Measurements from ENCODE around the gene ATOX1. TPM values are rescaled to one million over a fixed set of nuclear protein-coding genes. Genes with fewer than 3 reads are reported as not detected.
"Not testable (repeated sequence)": the region's sequence is repeated elsewhere in the genome, so short reads cannot be mapped to it uniquely, and the experiment has no call there.

ATOX1 gene
- total RNA-seq, 3 donors from 2014 or later, result 52.5 to 54.8 (median 53.6) TPM

- no peak for ATAC-seq
- intact Hi-C loops (cut with DNase I, micrococcal nuclease), result no loop called here
- Histone ChIP-seq H3K36me3 (ENCODE audit: low read depth) (no peaks in the 10 kb centered on the region), H3K4me3 (no peak overlapping the region), H3K4me1 (ENCODE audit: low read depth) (peaks cover 10% of the 10 kb centered on the region), H3K9me3 (no peaks in the 10 kb centered on the region)
- TF ChIP-seq, protein P1, sequence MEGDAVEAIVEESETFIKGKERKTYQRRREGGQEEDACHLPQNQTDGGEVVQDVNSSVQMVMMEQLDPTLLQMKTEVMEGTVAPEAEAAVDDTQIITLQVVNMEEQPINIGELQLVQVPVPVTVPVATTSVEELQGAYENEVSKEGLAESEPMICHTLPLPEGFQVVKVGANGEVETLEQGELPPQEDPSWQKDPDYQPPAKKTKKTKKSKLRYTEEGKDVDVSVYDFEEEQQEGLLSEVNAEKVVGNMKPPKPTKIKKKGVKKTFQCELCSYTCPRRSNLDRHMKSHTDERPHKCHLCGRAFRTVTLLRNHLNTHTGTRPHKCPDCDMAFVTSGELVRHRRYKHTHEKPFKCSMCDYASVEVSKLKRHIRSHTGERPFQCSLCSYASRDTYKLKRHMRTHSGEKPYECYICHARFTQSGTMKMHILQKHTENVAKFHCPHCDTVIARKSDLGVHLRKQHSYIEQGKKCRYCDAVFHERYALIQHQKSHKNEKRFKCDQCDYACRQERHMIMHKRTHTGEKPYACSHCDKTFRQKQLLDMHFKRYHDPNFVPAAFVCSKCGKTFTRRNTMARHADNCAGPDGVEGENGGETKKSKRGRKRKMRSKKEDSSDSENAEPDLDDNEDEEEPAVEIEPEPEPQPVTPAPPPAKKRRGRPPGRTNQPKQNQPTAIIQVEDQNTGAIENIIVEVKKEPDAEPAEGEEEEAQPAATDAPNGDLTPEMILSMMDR (IDR thresholded peaks at IDR 0.05), result no peak
- no peak for DNase-seq
Measured at GRCh38 chr5:151703780-151704179, 54.7 kb downstream of the ATOX1 start.

DNA sequence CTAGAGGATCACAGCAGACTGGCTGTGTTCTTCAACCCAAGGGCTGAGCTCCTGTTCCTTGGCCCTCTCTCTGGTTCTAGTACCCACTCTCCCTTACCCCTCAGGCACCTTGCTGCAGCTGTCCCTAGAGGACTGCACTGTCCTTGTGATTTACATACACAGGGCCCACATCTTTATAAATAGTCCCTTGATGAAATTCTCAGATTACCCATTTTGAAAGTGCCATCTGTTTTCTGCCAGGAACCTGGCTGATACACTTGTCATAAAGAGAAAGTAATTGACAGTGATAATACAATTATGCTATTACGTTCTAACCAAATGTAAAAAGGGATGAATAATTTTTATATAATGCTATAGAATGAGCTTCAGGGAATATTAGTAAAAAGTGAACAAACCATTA lies 55.2 kb downstream of the ATOX1 start:
- TF ChIP-seq, protein P1 (IDR thresholded peaks at IDR 0.05), result no peak
- ATAC-seq, result no peak
- DNase-seq, result no peak
- no peak overlapping the region for H3K4me3 ChIP-seq
- no peaks in the 10 kb centered on the region for H3K9me3 ChIP-seq
- H3K4me1 ChIP-seq (ENCODE audit: low read depth), result peaks cover 10% of the 10 kb centered on the region
- intact Hi-C loops (cut with DNase I, micrococcal nuclease), result no loop called here
- H3K36me3 ChIP-seq (ENCODE audit: low read depth), result no peaks in the 10 kb centered on the region

DNA sequence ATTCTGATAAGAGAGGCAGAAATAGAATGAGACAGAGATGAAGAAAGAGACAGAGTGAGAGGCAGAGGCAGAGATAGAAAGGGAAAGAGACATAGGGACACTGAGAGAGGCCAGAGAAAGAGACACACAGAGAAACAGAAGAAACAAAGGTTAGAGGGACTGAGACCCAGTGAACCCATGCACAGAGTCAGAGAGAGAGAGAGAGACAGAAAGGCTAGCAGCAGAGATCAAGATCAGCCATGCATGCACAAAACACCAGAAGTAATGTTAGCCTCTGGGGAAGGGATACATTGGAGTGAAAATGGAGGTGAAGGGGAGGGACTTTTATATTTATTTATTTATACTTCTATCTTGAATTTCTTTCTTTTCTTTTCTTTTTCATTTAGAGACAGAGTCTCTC lies 57.6 kb downstream of the ATOX1 start:
- Histone ChIP-seq H3K4me3 (no peak overlapping the region), H3K9me3 (no peaks in the 10 kb centered on the region), H3K36me3 (ENCODE audit: low read depth) (no peaks in the 10 kb centered on the region), H3K4me1 (ENCODE audit: low read depth) (peaks cover 8% of the 10 kb centered on the region)
- ATAC-seq (no peak), DNase-seq (no peak)
- TF ChIP-seq, protein P1 (IDR thresholded peaks at IDR 0.05), result no peak
- intact Hi-C loops (cut with DNase I, micrococcal nuclease), result no loop called here

- TF ChIP-seq, protein P1 (IDR thresholded peaks at IDR 0.05), result no peak
- Histone ChIP-seq H3K9me3 (no peaks in the 10 kb centered on the region), H3K36me3 (ENCODE audit: low read depth) (no peaks in the 10 kb centered on the region), H3K4me3 (no peak overlapping the region), H3K4me1 (ENCODE audit: low read depth) (peaks cover 8% of the 10 kb centered on the region)
- ATAC-seq, result no peak
- intact Hi-C loops (cut with DNase I, micrococcal nuclease), result no loop called here
- no peak for DNase-seq
Measured at GRCh38 chr5:151700296-151700695, 58.1 kb downstream of the ATOX1 start.

DNA sequence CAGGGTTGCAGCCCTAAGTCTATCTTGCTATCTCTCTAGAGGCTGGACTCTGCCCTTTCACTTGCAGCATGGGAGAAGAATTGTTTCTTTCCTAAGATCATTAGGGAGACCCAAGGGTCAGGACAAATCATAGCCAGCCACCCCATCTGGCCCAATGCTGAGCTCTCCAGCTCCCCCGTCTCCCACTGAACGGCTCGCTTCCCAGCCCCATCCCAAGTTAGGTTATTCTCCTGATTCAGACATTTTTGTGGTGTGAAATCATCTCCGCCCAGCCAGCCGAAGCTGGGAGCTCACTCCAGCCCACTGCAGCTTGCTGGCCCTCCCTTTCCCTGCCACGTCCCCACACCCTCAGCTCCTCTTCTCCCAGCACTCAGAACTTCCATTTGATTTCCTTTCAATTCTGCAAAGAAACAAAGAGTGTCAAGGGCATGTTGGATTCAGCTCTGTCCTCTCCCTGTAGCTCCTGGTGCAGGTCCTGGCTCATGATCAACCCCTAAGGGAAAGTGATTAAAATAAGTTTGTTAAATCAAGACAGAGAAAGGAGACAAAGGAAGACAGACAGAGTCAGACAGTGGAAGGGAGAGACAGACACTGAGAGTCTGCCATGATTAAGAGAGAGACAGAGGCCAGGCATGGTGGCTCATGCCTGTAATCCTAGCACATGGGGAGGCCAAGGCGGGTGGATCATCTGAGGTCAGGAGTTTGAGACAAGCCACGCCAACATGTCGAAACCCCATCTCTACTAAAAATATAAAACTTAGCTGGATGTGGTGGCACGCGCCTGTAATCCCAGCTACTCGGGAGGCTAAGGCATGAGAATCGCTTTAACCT lies 59.1 kb downstream of the ATOX1 start:
- peak; percentile 39 to 70 (median 46) for DNase-seq
- no peak overlapping the region for H3K4me3 ChIP-seq
- H3K4me1 ChIP-seq (ENCODE audit: low read depth), result peaks cover 8% of the 10 kb centered on the region
- H3K36me3 ChIP-seq (ENCODE audit: low read depth), result no peaks in the 10 kb centered on the region
- ATAC-seq, result peak; percentile 70
- TF ChIP-seq, protein P1 (IDR thresholded peaks at IDR 0.05), result no peak
- no peaks in the 10 kb centered on the region for H3K9me3 ChIP-seq
- intact Hi-C loops (cut with DNase I, micrococcal nuclease), result no loop called here

DNA sequence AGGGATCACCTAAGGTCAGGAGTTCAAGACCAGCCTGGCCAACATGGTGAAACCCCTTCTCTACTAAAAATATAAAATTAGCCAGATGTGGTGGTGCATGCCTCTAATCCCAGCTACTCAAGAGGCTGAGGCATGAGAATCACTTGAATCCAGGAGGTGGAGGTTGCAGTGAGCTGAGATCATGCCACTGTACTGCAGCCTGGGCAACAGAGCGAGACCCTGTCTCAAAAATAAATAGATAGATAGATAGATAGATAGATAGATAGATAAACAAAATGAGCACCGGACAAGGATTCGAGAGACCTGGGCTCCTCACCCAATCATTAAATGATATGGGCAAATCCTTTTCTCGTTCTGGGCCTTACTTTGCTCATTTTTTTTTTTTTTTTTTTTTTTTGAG lies 60.4 kb downstream of the ATOX1 start:
- H3K4me1 ChIP-seq (ENCODE audit: low read depth); H3K36me3 ChIP-seq (ENCODE audit: low read depth); H3K4me3 ChIP-seq; intact Hi-C loops (cut with DNase I, micrococcal nuclease); DNase-seq; ATAC-seq; H3K9me3 ChIP-seq: not testable (repeated sequence)
